ENCODE measurements around the gene FLG. TPM values are rescaled to one million over a fixed set of nuclear protein-coding genes. Genes with fewer than 3 reads are reported as not detected.

Gene FLG
- total and polyA plus RNA-seq, 2 of the 4 experiments (the other 2 are of a cell fraction), result under 0.01 TPM; not detected in 1

Other genes starting within 250 kb of the FLG start
- gene TCHHL1, start 236.2 kb downstream of the FLG start, total RNA-seq (2012; rRNA removed), result not detected in 2 replicates
- not detected in 2 replicates for gene TCHHL1, start 236.2 kb downstream of the FLG start, polyA plus RNA-seq (2012; rRNA removed)
- not detected in 2 replicates for gene TCHH, start 209.8 kb downstream of the FLG start, total RNA-seq (2012; rRNA removed)
- gene TCHH, start 209.8 kb downstream of the FLG start, polyA plus RNA-seq (2012; rRNA removed), result not detected in 2 replicates
- not detected in 2 replicates for gene RPTN, start 166.0 kb downstream of the FLG start, total RNA-seq (2012; rRNA removed)
- not detected in 2 replicates for gene RPTN, start 166.0 kb downstream of the FLG start, polyA plus RNA-seq (2012; rRNA removed)
- gene HRNR, start 101.0 kb downstream of the FLG start, total RNA-seq (2012; rRNA removed), result not detected in 2 replicates
- under 0.01 TPM in 1 of 2 replicates, not detected in the other for gene HRNR, start 101.0 kb downstream of the FLG start, polyA plus RNA-seq (2012; rRNA removed)
- gene FLG2, start 34.8 kb upstream of the FLG start, total RNA-seq (2012; rRNA removed), result not detected in 2 replicates
- 0.02 TPM in 1 of 2 replicates, not detected in the other for gene FLG2, start 34.8 kb upstream of the FLG start, polyA plus RNA-seq (2012; rRNA removed)
- gene CRNN, start 89.0 kb upstream of the FLG start, total RNA-seq (2012; rRNA removed), result not detected in 2 replicates
- not detected in 2 replicates for gene CRNN, start 89.0 kb upstream of the FLG start, polyA plus RNA-seq (2012; rRNA removed)
- gene LCE5A, start 185.6 kb upstream of the FLG start, total RNA-seq (2012; rRNA removed), result not detected in 2 replicates
- not detected in 2 replicates for gene LCE5A, start 185.6 kb upstream of the FLG start, polyA plus RNA-seq (2012; rRNA removed)
- gene CRCT1, start 189.2 kb upstream of the FLG start, total RNA-seq (2012; rRNA removed), result not detected in 2 replicates
- gene CRCT1, start 189.2 kb upstream of the FLG start, polyA plus RNA-seq (2012; rRNA removed), result not detected in 2 replicates
- gene LCE3E, start 241.5 kb upstream of the FLG start, total RNA-seq (2012; rRNA removed), result not detected in 2 replicates
- not detected in 2 replicates for gene LCE3E, start 241.5 kb upstream of the FLG start, polyA plus RNA-seq (2012; rRNA removed)

Measured in IMR-90 (cell line).